ENCODE data around the gene CD48. TPM values are rescaled to one million over a fixed set of nuclear protein-coding genes. Genes with fewer than 3 reads are reported as not detected.

Gene CD48
- total and polyA plus RNA-seq, 7 experiments from 2014 or later = 200 to 438 (median 353) TPM

GRCh38 chr1:160748878-160749269 lies 37.3 kb upstream of the CD48 start:
- ATAC-seq (no peak), DNase-seq (no peak)
- ChIA-PET POLR2A (no interaction called here), CTCF (interaction anchor here (0.6 to 3.8 kb wide), 4 partner anchors 10 to 824 kb away, joined by 3 to 14 read pairs (median 6); partner anchors contain the start of gene SLAMF7)
- Histone ChIP-seq H3K4me1 (ENCODE audit: control insufficient read depth in 2 of 2, insufficient read depth in 2 of 2, low read length in 2 of 2) (peaks cover 14 to 82% of the 10 kb centered on the region in 2 donors), H3K9me3 (ENCODE audit: control insufficient read depth in 2 of 3, low read length in 3 of 3) (no peaks in the 10 kb centered on the region), H3K4me3 (ENCODE audit: low read length) (no peak overlapping the region), H3K27ac (ENCODE audit: low read depth, low read length) (no peak overlapping the region), H3K36me3 (ENCODE audit: control insufficient read depth in 2 of 3, insufficient read depth in 3 of 3, low read length in 3 of 3) (peaks cover 0 to 21% (median 0%) of the 10 kb centered on the region in 3 experiments), H3K27me3 (ENCODE audit: control insufficient read depth in 2 of 2, insufficient read depth in 2 of 2, low read length in 2 of 2) (no peaks in the 10 kb centered on the region)
- Mint-ChIP-seq H3K27me3 (no peaks in the 10 kb centered on the region), H3K36me3 (peaks cover 0 to 18% (median 0%) of the 10 kb centered on the region in 5 donors), H3K4me1 (peaks cover 25 to 74% (median 36%) of the 10 kb centered on the region in 7 donors), H3K4me3 (no peak overlapping the region), H3K9me3 (no peaks in the 10 kb centered on the region), H3K27ac (no peak overlapping the region)
- intact Hi-C loops (cut with micrococcal nuclease) = no loop called here

- intact Hi-C loops (cut with micrococcal nuclease) = no loop called here
- Mint-ChIP-seq H3K4me3 (no peak overlapping the region), H3K4me1 (peaks cover 30 to 78% (median 39%) of the 10 kb centered on the region in 7 donors)
Measured at GRCh38 chr1:160748181-160748877, 36.7 kb upstream of the CD48 start.

GRCh38 chr1:160747717-160748116 lies 36.1 kb upstream of the CD48 start:
- DNase-seq = no peak
- no peak overlapping the region for H3K4me3 Mint-ChIP-seq
- no peaks in the 10 kb centered on the region for H3K9me3 Mint-ChIP-seq
- H3K27ac Mint-ChIP-seq = peak overlapping the region in 1 of 9 donors; percentile 35
- H3K36me3 ChIP-seq (ENCODE audit: control insufficient read depth in 2 of 3, insufficient read depth in 3 of 3, low read length in 3 of 3) = peaks cover 0 to 19% (median 0%) of the 10 kb centered on the region in 3 experiments
- peaks cover 0 to 18% (median 0%) of the 10 kb centered on the region in 5 donors for H3K36me3 Mint-ChIP-seq
- no peak overlapping the region for H3K4me3 ChIP-seq (ENCODE audit: low read length)
- POLR2A ChIA-PET = no interaction called here
- peaks cover 25 to 83% of the 10 kb centered on the region in 2 donors for H3K4me1 ChIP-seq (ENCODE audit: control insufficient read depth in 2 of 2, insufficient read depth in 2 of 2, low read length in 2 of 2)
- H3K27ac ChIP-seq (ENCODE audit: low read depth, low read length) = no peak overlapping the region
- H3K27me3 ChIP-seq (ENCODE audit: control insufficient read depth in 2 of 2, insufficient read depth in 2 of 2, low read length in 2 of 2) = no peaks in the 10 kb centered on the region
- CTCF ChIA-PET = interaction anchor here (2.0 to 3.8 kb wide), 2 partner anchors 9 to 20 kb away, joined by 7 to 14 read pairs; partner anchors contain the start of gene SLAMF7
- no peak for ATAC-seq
- no peaks in the 10 kb centered on the region for H3K9me3 ChIP-seq (ENCODE audit: control insufficient read depth in 2 of 3, low read length in 3 of 3)
- H3K4me1 Mint-ChIP-seq = peaks cover 36 to 80% (median 45%) of the 10 kb centered on the region in 7 donors
- H3K27me3 Mint-ChIP-seq = no peaks in the 10 kb centered on the region
- intact Hi-C loops (cut with micrococcal nuclease) = no loop called here

More at GRCh38 chr1:160748181-160748877, 36.7 kb upstream of the CD48 start:
- Mint-ChIP-seq H3K27ac (peak overlapping the region in 1 of 9 donors; percentile 35), H3K9me3 (no peaks in the 10 kb centered on the region), H3K27me3 (no peaks in the 10 kb centered on the region), H3K36me3 (peaks cover 0 to 18% (median 0%) of the 10 kb centered on the region in 5 donors)
- POLR2A ChIA-PET = no interaction called here
- ATAC-seq = no peak
- Histone ChIP-seq H3K9me3 (ENCODE audit: control insufficient read depth in 2 of 3, low read length in 3 of 3) (no peaks in the 10 kb centered on the region), H3K27me3 (ENCODE audit: control insufficient read depth in 2 of 2, insufficient read depth in 2 of 2, low read length in 2 of 2) (no peaks in the 10 kb centered on the region), H3K4me3 (ENCODE audit: low read length) (no peak overlapping the region), H3K27ac (ENCODE audit: low read depth, low read length) (no peak overlapping the region), H3K36me3 (ENCODE audit: control insufficient read depth in 2 of 3, insufficient read depth in 3 of 3, low read length in 3 of 3) (peaks cover 0 to 21% (median 0%) of the 10 kb centered on the region in 3 experiments), H3K4me1 (ENCODE audit: control insufficient read depth in 2 of 2, insufficient read depth in 2 of 2, low read length in 2 of 2) (peaks cover 20 to 83% of the 10 kb centered on the region in 2 donors)
- CTCF ChIA-PET = interaction anchor here (0.6 to 3.8 kb wide), 4 partner anchors 10 to 824 kb away, joined by 3 to 14 read pairs (median 5); partner anchors contain the start of gene SLAMF7
- no peak for DNase-seq

GRCh38 chr1:160746836-160747500 lies 35.3 kb upstream of the CD48 start:
- Mint-ChIP-seq H3K27ac (no peak overlapping the region), H3K27me3 (no peaks in the 10 kb centered on the region), H3K36me3 (peaks cover 0 to 23% (median 0%) of the 10 kb centered on the region in 5 donors), H3K4me1 (peaks cover 39 to 81% (median 50%) of the 10 kb centered on the region in 7 donors), H3K4me3 (no peak overlapping the region), H3K9me3 (no peaks in the 10 kb centered on the region)
- ATAC-seq = no peak
- CTCF ChIA-PET = interaction anchor here (3.8 kb wide), 1 partner anchor 21 kb away, joined by 14 read pairs; no protein-coding TSS in a partner anchor
- DNase-seq = no peak
- H3K4me3 ChIP-seq (ENCODE audit: low read length) = no peak overlapping the region
- POLR2A ChIA-PET = no interaction called here
- H3K4me1 ChIP-seq (ENCODE audit: control insufficient read depth in 2 of 2, insufficient read depth in 2 of 2, low read length in 2 of 2) = peaks cover 29 to 83% of the 10 kb centered on the region in 2 donors
- H3K9me3 ChIP-seq (ENCODE audit: control insufficient read depth in 2 of 3, low read length in 3 of 3) = no peaks in the 10 kb centered on the region
- no peaks in the 10 kb centered on the region for H3K27me3 ChIP-seq (ENCODE audit: control insufficient read depth in 2 of 2, insufficient read depth in 2 of 2, low read length in 2 of 2)
- intact Hi-C loops (cut with micrococcal nuclease) = loop anchor here in 1 of 2 donors (1.0 kb wide), 1 partner anchor 9 kb away; no protein-coding TSS in a partner anchor
- H3K27ac ChIP-seq (ENCODE audit: low read depth, low read length) = no peak overlapping the region
- H3K36me3 ChIP-seq (ENCODE audit: control insufficient read depth in 2 of 3, insufficient read depth in 3 of 3, low read length in 3 of 3) = peaks cover 0 to 12% (median 0%) of the 10 kb centered on the region in 3 experiments

- DNase-seq (no peak), ATAC-seq (no peak)
- H3K4me3 ChIP-seq (ENCODE audit: low read length) = no peak overlapping the region
- peak overlapping the region in 4 of 9 donors; percentile 14 to 89 (median 84) for H3K27ac Mint-ChIP-seq
- ChIA-PET CTCF (interaction anchor here (0.6 to 2.2 kb wide), 5 partner anchors 19 to 85 kb away, joined by 3 to 12 read pairs (median 3); no protein-coding TSS in a partner anchor), POLR2A (interaction anchor here (0.6 kb wide), 1 partner anchor 79 kb away, joined by 3 read pairs; no protein-coding TSS in a partner anchor)
- no peaks in the 10 kb centered on the region for H3K27me3 ChIP-seq (ENCODE audit: control insufficient read depth in 2 of 2, insufficient read depth in 2 of 2, low read length in 2 of 2)
- peaks cover 29 to 74% of the 10 kb centered on the region in 2 donors for H3K4me1 ChIP-seq (ENCODE audit: control insufficient read depth in 2 of 2, insufficient read depth in 2 of 2, low read length in 2 of 2)
- no peak overlapping the region for H3K27ac ChIP-seq (ENCODE audit: low read depth, low read length)
- peaks cover 0 to 23% (median 0%) of the 10 kb centered on the region in 5 donors for H3K36me3 Mint-ChIP-seq
- H3K9me3 ChIP-seq (ENCODE audit: control insufficient read depth in 2 of 3, low read length in 3 of 3) = no peaks in the 10 kb centered on the region
- H3K4me3 Mint-ChIP-seq = no peak overlapping the region
- peaks cover 39 to 83% (median 54%) of the 10 kb centered on the region in 7 donors for H3K4me1 Mint-ChIP-seq
- intact Hi-C loops (cut with micrococcal nuclease) = loop anchor here in 1 of 2 donors (2.0 kb wide), 1 partner anchor 37 kb away; no protein-coding TSS in a partner anchor
- peaks cover 0 to 2% (median 0%) of the 10 kb centered on the region in 11 donors for H3K9me3 Mint-ChIP-seq
- peaks cover 0 to 9% (median 0%) of the 10 kb centered on the region in 3 experiments for H3K36me3 ChIP-seq (ENCODE audit: control insufficient read depth in 2 of 3, insufficient read depth in 3 of 3, low read length in 3 of 3)
- no peaks in the 10 kb centered on the region for H3K27me3 Mint-ChIP-seq
Measured at GRCh38 chr1:160745551-160745950, 33.9 kb upstream of the CD48 start.

GRCh38 chr1:160744852-160745520 lies 33.4 kb upstream of the CD48 start:
- peak overlapping the region; percentile 27 for H3K4me3 ChIP-seq (ENCODE audit: low read length)
- H3K27me3 ChIP-seq (ENCODE audit: control insufficient read depth in 2 of 2, insufficient read depth in 2 of 2, low read length in 2 of 2) = no peaks in the 10 kb centered on the region
- CTCF ChIA-PET = interaction anchor here (0.7 to 2.2 kb wide), 9 partner anchors 22 to 368 kb away, joined by 3 to 12 read pairs (median 3); no protein-coding TSS in a partner anchor
- H3K4me3 Mint-ChIP-seq = peak overlapping the region in 9 of 10 donors; percentile 61 to 79 (median 68)
- peaks cover 39 to 82% (median 54%) of the 10 kb centered on the region in 7 donors for H3K4me1 Mint-ChIP-seq
- no peak overlapping the region for H3K27ac ChIP-seq (ENCODE audit: low read depth, low read length)
- H3K27me3 Mint-ChIP-seq = no peaks in the 10 kb centered on the region
- POLR2A ChIA-PET = interaction anchor here (0.5 to 1.7 kb wide), 5 partner anchors 11 to 78 kb away, joined by 3 to 5 read pairs (median 3); partner anchors contain the start of gene CD48
- peaks cover 0 to 22% (median 0%) of the 10 kb centered on the region in 5 donors for H3K36me3 Mint-ChIP-seq
- H3K36me3 ChIP-seq (ENCODE audit: control insufficient read depth in 2 of 3, insufficient read depth in 3 of 3, low read length in 3 of 3) = peaks cover 0 to 4% (median 0%) of the 10 kb centered on the region in 3 experiments
- H3K9me3 ChIP-seq (ENCODE audit: control insufficient read depth in 2 of 3, low read length in 3 of 3) = no peaks in the 10 kb centered on the region
- intact Hi-C loops (cut with micrococcal nuclease) = loop anchor here (1.0 to 2.0 kb wide), 3 partner anchors 11 to 36 kb away; no protein-coding TSS in a partner anchor
- peaks cover 29 to 68% of the 10 kb centered on the region in 2 donors for H3K4me1 ChIP-seq (ENCODE audit: control insufficient read depth in 2 of 2, insufficient read depth in 2 of 2, low read length in 2 of 2)
- peaks cover 0 to 2% (median 0%) of the 10 kb centered on the region in 11 donors for H3K9me3 Mint-ChIP-seq
- no peak for DNase-seq
- ATAC-seq = no peak
- peak overlapping the region; percentile 69 to 92 (median 86) for H3K27ac Mint-ChIP-seq
